IPS-18c (cell line): ENCODE data around the gene CD52.
"Not testable (repeated sequence)": the region's sequence is repeated elsewhere in the genome, so short reads cannot be mapped to it uniquely, and the experiment has no call there.

ENCODE experiments used
- H3K4me3 ChIP-seq: 2 replicates; pipeline ENCODE4 v1.7.0; 2013; ENCODE audit warnings: low read depth, mild to moderate bottlenecking, low read length, moderate library complexity; ENCODE audit not compliant: insufficient read depth
- H3K9me3 ChIP-seq: one replicate; pipeline ENCODE4 v1.6.1; 2013; ENCODE audit warnings: mild to moderate bottlenecking, low read length, moderate library complexity; ENCODE audit not compliant: control insufficient read depth, insufficient read depth

Gene CD52

DNA sequence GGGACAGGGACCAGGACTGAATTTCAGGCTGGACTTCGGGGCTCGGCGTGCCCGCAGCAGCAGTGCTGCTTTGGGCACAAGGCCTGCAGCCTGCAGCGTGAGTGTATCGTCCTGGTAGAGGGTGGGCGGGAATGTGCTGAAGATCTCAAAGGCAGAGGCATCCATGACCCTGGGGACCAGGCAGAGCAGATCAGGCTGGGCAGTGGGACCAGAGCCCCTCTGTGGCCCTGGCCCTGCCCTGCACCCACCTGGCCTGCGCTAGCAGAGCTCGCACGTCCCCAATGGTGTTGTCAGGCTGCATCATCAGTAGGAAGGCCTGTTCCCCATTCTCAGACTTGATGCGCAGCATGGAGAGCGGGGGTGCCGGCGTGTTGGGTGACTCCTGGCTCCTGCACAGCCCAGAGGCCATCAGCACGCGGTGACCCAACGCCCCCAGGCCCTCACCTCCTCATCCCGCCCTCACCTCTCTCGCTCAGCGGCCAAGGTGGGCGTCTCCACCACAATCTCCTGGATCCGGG is 35.3 kb upstream of the CD52 start:
- no peak overlapping the region; the same call in 1 of the 2 replicates for H3K4me3 ChIP-seq

DNA sequence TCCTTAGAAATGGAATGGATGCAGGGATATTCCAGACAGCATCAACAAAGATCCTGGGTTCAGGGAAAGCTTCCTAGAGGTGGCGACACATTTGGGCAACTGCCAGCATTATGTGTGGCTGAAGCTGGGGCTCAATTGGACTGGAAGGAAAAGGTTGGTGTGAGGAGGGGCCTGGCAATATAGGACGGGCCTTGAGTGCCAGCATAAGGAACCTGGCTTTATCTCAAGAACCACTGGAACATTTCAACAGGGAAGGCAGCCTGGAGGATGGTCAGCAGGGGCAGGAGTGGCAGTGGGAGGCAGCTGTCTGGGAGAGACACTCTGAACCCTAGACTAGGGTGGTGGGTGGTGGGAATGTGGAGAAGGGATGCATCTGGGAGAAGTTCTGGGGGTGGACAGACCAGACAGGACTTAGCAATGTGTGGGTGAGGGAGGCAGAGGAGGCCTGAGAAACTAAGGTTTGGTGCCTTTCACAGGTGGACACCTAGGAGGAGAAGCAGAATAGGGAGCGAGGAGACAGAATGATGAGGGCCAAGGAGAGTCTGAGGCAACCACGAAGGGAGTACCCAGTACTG is 34.4 kb upstream of the CD52 start:
- H3K4me3 ChIP-seq: no peak overlapping the region
- no peaks in the 10 kb centered on the region for H3K9me3 ChIP-seq

More for the DNA sequence above, 35.3 kb upstream of the CD52 start:
- H3K9me3 ChIP-seq: no peaks in the 10 kb centered on the region

DNA sequence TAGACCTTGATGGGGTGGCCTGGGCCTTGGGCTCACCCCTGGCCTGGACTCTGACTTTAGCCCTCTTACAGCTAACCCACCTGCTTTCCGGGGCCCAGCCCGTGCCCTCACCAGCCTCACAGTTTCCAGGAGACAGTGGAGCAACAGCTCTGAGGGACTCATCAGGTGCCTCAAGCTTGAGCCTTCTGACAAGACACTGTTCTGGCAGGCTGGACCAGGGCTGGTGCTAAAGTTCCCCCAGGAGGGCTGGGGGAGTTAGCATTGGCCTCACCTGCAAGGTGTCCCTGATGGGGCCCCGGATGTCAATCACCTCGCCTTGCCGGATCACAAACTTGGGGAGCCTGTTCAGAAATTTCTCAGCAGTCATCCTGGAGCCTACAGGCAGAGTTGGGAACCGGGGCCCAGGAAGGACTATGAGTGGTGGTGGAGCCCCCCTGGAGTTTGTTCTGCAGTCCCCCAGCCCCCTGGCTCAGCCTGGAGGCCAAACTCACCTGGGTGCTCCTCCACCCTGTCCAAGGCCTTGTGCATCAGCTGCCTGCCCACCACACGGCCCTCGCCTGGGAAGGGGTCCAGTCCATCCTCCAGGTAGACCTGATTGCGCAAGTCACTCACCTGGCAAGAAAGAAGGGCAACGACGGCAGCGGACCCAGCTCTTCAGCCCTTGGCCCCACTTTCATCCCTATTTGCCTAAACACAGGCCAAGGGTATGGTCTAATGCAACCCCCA is 33.7 kb upstream of the CD52 start:
- Histone ChIP-seq H3K9me3 (no peaks in the 10 kb centered on the region), H3K4me3 (no peak overlapping the region)

DNA sequence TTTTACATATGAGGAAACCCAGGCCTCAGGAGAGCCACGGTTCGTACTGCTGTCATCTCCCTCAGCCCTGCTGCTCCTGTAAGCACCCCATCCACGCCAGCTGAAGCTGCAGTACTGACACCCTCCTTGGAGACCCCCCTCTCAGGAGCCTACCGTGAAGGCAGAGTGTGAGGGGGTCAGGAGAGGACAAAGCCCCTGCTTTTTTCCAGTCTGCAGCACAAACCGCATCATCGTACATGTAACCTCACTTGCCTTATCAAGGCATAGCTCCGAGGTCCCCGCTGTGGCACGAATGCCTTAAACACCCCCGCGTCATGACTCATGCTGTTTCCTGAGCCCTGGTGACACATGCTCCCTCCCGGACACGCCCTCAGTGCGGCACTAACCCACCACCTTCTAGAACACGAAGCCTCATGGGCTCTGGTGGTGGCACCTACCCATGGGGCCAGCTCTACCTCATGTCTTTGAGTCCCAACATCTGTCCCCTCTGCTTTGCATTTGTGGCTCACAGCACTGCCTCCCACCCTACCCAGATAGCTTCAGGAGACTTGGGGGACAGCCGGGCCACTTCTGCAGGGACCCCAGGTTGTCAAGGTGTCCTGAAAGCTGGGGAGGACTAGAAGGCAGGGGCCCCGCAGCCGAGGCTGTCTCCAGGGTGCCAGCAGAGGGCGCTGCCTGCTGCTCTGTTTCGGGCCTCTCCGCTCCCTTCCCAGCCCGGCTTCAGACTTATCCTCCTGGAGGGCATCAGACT is 33.0 kb upstream of the CD52 start:
- H3K9me3 ChIP-seq: no peaks in the 10 kb centered on the region
- H3K4me3 ChIP-seq: no peak overlapping the region

DNA sequence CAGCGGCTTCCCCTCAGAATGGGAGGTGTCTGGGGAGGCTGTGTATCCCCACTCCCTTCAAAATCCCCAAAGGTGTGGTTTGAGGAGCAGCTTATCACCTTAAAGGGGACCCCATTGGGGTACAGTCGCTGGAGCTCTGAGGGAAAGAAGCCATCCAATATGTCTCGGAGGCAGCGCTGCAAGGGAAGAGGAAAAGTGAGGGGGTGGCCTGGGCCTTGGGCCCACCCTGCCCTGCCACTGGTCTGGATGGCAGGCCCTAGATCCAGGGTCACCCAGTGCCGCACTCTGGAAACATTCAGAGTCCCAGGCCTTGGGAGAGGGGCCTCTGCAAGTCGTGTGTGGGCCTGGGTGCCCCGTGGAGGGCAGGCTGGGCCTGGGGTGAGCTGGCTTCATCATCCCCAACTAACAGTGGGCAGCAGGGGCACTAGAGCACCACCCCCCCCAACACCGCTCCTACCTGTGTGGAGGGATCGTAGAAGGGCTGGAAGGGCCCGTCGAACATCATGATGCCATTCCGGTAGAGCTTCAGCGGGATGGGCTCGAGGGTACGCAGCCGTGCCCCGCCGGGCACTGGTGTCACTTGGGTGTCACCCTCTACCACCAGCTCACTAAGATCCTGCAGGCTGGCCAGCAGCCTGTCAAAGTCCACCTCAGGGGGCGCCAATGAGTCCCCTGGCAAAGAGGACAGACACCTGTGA is 32.2 kb upstream of the CD52 start:
- Histone ChIP-seq H3K9me3 (no peaks in the 10 kb centered on the region), H3K4me3 (no peak overlapping the region)

DNA sequence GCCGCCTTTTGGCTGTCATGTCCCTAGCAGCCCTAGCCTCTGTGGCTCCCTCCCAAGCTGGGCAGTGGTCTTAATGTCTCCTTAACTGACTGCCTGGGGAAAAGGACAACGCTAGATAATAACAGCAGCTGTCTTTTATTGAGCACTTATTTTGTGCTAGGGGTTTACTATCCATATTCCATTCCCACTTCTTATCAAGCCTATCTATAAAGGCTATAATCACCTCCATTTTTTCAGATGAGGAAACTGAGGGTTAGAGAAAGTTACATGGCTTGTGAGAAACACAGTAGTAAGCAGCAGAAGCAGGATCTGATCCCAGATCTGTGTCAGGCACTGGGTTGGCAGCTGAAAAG is 31.7 kb upstream of the CD52 start:
- H3K9me3 ChIP-seq: no peaks in the 10 kb centered on the region
- no peak overlapping the region for H3K4me3 ChIP-seq

DNA sequence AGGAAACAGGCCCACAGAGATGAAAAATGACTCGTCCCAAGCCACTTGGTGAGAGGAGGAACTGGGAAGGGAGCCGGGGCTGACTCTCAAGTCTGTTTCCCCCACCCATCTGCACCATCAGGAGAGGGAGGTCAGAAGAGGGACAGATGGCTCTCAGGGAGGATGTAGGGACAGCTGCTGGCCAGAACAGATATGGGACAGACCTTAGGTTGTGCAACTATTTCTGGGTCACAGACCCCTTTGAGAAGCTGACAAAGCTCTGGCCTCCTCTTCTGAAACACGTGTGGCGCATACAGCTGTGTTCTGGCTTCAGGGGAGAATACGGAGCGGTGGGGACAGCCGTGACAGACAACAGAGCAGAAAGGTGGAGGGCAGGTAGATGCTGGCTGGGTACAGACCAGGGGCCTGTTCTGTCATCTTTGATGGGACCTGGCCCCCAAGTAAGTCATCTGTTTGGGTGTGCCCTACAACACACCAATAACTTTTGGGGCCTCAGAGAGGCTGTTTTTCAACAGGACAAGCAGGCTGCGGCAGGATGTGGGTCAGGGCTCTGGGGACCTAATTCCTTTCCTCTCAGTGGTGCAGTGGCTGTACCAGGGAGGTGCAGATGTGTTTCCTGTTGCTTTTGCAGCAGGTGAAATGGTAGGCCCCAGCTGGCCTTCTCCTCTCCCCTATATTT is 30.6 kb upstream of the CD52 start:
- Histone ChIP-seq H3K4me3 (no peak overlapping the region), H3K9me3 (no peaks in the 10 kb centered on the region)

DNA sequence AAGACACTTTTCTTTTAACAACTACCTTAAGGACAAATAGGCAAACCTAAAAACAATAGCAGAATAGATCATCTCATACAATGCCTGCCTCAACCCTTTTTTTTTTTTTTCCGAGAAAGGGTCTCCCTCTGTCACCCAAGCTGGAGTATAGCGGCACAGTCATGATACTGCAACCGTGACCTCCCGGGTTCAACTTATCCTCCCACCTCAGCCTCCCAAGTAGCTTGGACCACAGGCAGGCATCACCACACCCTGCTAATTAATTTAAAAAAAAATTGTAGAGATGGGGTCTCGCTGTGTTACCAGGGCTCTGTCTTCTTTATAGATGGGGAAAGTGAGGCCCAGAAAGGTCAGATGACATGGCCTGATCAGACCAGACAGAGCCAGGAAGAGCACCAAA is 29.9 kb upstream of the CD52 start:
- no peak overlapping the region for H3K4me3 ChIP-seq

DNA sequence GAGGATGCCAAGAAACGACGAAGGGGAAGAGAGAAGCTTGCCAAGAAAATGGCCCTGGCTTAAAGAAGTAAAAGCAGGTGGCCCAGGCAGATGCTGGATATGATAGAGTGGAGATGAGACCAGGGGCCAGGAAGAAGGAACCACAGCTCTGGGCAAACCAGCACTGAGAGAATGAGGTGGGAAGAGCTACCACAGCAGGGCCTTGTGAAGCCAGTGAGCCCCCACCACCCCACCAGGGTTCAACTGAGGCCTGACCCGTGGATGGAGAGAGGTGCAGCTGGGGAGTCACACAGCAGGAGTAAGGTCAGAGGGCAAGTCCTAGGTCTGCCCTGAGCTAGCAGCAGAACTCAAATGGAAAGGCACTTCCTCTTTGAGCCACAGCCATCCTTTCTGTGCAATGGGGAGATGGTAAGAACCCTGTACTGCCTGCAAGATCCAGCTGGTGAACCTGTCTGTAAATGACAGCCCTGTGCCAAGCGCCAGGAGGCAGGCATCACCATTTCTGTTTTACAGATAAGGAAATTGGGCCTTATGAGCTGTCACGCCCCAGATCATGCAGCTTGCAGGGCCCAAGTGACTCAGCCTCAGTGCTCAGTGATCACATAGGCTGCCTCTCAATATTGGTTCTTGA is 29.3 kb upstream of the CD52 start:
- Histone ChIP-seq H3K4me3 (no peak overlapping the region), H3K9me3 (no peaks in the 10 kb centered on the region)

More for the DNA sequence above, 29.9 kb upstream of the CD52 start:
- no peaks in the 10 kb centered on the region for H3K9me3 ChIP-seq

DNA sequence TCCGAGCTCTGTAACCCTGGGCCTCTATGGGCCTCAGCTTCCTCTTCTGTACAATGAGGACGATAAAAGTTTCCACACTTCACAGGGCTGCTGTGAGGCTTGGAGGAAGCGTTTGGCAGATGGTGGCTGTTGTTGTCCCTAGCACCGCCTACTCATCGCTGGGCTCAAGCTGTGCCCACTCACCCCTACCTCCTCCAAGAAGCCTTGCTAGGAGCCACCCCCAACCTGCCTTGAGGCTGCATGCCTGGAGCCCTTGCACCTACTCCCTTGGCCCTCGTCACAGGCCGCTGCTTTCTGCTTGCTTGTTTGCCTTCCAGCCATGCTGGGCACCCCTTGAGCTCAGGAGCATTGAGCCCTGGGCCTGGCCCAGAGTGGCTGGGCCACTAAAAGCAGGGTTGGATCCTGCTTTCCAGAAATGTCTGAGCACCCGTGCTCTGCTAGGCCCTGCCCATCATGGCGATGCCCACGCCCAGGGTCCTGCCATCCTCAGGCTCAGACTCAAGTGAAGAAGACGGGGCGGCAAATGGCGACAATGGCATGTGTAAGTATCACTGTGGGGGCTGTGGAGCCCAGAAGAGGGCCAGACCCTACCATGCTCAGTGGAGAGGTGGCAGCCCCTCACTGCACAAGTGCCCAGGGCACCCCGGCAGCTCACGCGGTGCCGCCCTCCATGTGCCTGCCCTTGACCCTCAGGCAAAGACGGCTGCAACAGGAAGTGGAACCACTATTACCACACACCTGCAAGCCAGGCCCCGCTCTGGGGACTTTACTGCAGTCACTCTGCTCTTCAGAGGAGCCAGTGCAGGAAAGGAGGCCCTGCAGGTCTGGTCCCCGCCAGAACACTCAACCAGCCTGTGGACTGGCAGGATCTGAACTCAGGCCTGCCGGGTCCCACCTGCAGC is 28.3 kb upstream of the CD52 start:
- Histone ChIP-seq H3K4me3 (no peak overlapping the region), H3K9me3 (no peaks in the 10 kb centered on the region)

DNA sequence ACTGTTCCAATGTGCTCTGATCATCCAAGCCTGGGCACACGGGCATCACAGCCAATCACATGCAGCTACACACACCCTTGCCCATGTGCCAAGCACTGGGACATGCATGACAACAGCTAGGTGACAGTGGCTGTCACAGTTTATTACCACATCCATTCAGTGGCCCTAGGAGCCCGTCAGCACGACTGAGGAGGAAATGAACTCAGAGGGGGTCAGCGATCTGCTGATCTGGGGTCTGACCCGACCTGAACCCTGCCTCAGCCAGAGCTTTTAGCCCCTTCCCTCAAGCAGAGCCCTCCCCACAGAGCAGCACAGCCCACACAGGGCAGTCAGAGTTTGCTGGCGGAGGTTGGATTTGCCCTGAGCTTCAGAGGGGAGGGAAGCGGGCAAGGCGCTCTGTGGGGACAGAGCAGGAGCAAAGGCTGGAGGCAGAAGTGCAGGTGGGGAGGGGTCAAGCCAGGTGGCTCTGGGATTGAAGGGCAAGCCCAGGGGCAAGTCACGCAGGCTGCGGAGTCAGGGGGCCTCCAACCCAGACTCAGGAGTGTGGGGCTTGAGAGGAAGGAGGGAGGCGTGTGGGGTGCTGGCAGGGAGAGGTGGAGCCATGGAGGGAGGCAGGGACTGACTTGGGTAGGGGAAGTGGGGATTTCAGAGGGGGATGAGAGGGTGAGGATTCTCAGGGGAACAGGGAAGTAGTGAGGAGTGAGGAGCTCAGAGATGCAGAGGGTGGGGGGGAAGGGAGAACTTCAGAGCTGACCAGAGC is 27.5 kb upstream of the CD52 start:
- Histone ChIP-seq H3K4me3 (no peak overlapping the region), H3K9me3 (no peaks in the 10 kb centered on the region)

DNA sequence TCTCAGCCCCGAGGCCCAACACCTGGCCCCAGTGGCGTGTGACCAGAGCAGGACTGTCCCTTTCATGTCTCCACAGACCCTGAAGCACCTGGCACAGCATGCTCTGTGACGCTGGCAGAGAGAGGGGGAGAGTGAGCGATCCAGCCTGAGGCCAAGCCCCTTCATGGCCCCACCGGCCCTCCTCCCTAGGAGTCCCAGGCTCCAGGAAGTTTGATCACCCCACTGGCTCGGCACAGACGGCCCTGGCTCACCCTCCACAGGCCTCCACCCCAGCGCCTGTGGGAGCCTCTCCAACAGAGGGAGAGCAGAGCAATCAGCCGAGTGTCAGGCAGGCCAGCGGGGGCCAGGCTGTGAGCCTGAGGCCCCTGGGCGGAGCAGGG is 26.9 kb upstream of the CD52 start:
- no peaks in the 10 kb centered on the region for H3K9me3 ChIP-seq
- H3K4me3 ChIP-seq: no peak overlapping the region

DNA sequence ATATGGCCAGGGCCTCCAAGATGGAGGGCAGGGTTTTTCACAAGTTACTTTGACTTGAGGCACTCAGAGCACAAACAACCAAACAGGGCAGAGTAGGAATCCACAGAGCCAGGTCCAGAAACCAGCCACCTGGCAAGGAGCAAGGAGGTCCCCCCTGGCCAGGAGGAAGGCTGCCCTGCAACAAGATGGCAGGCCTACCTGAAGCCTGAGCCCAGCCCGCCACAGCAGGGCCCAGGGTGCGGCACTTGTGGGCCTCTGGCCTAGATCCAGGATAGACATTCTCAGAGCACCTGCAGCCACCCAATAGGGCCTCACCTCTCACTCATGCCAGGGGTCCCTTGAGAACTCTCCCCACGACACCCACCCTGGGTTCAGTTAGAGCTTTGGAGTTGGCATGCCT is 26.3 kb upstream of the CD52 start:
- Histone ChIP-seq H3K9me3 (no peaks in the 10 kb centered on the region), H3K4me3 (no peak overlapping the region)

DNA sequence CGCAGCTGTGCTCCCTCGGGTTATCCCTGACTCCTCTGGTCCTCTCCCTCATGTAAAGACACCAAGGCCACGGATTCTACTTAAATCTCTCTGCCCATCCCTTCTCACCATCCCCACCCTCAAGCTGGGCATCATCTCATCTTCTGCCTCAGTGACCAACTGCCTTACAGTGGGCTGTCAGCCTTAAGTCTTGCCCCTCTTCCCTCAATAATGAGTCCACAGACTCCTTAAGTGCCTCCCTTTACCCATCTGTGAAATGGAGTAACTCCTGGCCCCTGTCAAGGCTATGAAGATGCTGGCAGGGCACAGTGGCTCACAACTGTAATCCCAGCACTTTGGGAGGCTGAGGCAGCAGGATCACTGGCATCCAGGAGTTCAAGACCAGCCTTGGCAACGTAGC is 25.8 kb upstream of the CD52 start:
- no peak overlapping the region for H3K4me3 ChIP-seq
- H3K9me3 ChIP-seq: no peaks in the 10 kb centered on the region

DNA sequence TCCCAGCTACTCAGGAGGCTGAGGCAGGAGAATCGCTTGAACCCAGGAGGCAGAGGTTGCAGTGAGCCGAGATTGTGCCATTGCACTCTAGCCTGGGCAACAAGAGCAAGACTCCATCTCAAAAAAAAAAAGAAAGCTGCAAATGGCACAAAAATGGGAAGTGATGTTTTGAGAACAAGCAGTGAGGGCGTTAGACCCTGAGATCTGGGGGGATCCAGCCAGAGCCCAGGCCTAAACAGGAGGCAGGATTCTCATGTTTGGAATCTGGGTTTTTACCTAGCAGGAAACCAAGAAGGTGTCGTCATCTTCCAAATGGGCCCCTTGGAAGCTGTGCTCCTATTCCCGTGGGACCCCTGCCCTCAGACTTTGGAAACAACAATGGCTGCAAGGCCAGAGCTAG is 25.0 kb upstream of the CD52 start:
- not testable (repeated sequence) for H3K9me3 ChIP-seq, H3K4me3 ChIP-seq
